Smooth muscle cell (in vitro differentiated cells): ENCODE results near the gene PKP3. TPM values are rescaled to one million over a fixed set of nuclear protein-coding genes. Genes with fewer than 3 reads are reported as not detected.

Experiments
- DNase-seq: peaks from one replicate; lab custom pipeline; 2025; ENCODE audit not compliant: unreplicated experiment; lab: John Stamatoyannopoulos, UW
- H2AFZ ChIP-seq: fragments of 200-600 bp; sonication (generic); 2 replicates; pipeline ENCODE4 v1.6.0; 2016; ENCODE audit warnings: antibody characterized with exemption, low read depth, mild to moderate bottlenecking
- H3F3A ChIP-seq: fragments of 200-600 bp; sonication (generic); 2 replicates; pipeline ENCODE4 v1.6.0; 2017; ENCODE audit warnings: antibody characterized with exemption, low read depth
- H3K27ac ChIP-seq: fragments of 200-600 bp; sonication (generic); 2 replicates; pipeline ENCODE4 v1.5.1; 2016; ENCODE audit warnings: low read depth, mild to moderate bottlenecking
- H3K27me3 ChIP-seq: fragments of 200-600 bp; sonication (generic); 2 replicates; pipeline ENCODE4 v1.6.1; 2016; ENCODE audit warnings: low read depth, mild to moderate bottlenecking
- H3K36me3 ChIP-seq: fragments of 200-600 bp; sonication (generic); 2 replicates; pipeline ENCODE4 v1.5.1; 2016; ENCODE audit warnings: low read depth
- H3K4me1 ChIP-seq: fragments of 200-600 bp; sonication (generic); 2 replicates; pipeline ENCODE4 v1.5.1; 2016; ENCODE audit warnings: low read depth
- H3K4me2 ChIP-seq: fragments of 200-600 bp; sonication (generic); 2 replicates; pipeline ENCODE4 v1.6.0; 2016; ENCODE audit warnings: mild to moderate bottlenecking
- H3K4me3 ChIP-seq: fragments of 200-600 bp; sonication (generic); 2 replicates; pipeline ENCODE4 v1.5.1; 2016; ENCODE audit warnings: mild to moderate bottlenecking
- H3K79me2 ChIP-seq: fragments of 200-600 bp; sonication (generic); 2 replicates; pipeline ENCODE4 v1.6.0; 2016; ENCODE audit warnings: low read depth, mild to moderate bottlenecking
- H3K9ac ChIP-seq: fragments of 200-600 bp; sonication (generic); 2 replicates; pipeline ENCODE4 v1.6.0; 2016; ENCODE audit warnings: low read depth
- H3K9me3 ChIP-seq: fragments of 200-600 bp; sonication (generic); replicated peaks from 2 replicates; pipeline ENCODE4 v1.5.1; 2016; ENCODE audit warnings: low read depth
- H4K20me1 ChIP-seq: fragments of 200-600 bp; sonication (generic); 2 replicates; pipeline ENCODE4 v1.6.0; 2016; ENCODE audit warnings: low read depth
- WGBS: methylation state at CpG from one replicate; pipeline ENCODE4 v1.1.7; 2016; ENCODE audit warnings: low lambda C conversion rate; 5-methylcytosine and 5-hydroxymethylcytosine counted together
- polyA plus RNA-seq: library from polyadenylated mRNA; unstranded; fragments of >200 nt; fragmentation: Nextera tagmentation; extraction: Ambion mirVana; gene quantifications from 2 replicates; pipeline ENCODE4 v1.2.1, GENCODE V29; 2016
- total RNA-seq: library from RNA; depleted of rRNA; stranded (reverse); fragments of >200 nt; gene quantifications from 2 replicates; pipeline ENCODE4 v1.2.3, GENCODE V29; 2014
- TF ChIP-seq, protein P1 (sequence below): fragments of 200-600 bp; sonication (generic); IDR thresholded peaks from 2 replicates; pipeline ENCODE4 v1.5.1; 2017; ENCODE audit warnings: borderline replicate concordance, mild to moderate bottlenecking, antibody characterized with exemption; ENCODE audit not compliant: insufficient read depth, poor library complexity, severe bottlenecking

PKP3 gene
- total and polyA plus RNA-seq, 2 experiments from 2014 or later: 24.6 to 61.2 TPM

DNA sequence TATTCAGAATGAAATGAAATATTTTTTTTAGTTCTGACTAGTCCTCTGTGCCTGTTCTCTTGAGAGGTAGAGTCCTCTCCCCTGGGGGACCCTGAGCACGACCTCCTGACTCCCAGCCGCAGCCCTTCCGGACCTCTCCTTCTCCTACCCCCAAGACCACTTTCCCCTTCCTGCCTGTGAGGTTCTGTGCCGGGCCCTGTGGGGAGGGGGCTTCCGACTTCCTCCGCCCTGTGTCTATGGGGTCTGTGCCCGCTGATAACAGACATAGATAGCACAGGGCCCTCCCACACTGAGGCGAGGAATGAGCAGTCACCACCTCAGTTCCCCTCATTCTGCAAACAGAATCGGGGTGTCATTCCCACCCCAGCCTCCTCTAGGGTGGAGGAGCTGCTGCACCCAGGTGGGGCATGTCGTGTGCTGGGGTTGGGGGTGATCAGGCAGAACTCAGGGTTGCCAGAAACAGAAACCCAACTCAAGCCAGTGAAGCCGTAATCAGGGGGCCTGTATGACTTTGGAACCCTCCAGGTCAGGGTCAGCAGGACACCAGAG lies 11.9 kb upstream of the PKP3 start:
- H3K4me2 ChIP-seq: no peak overlapping the region
- no peaks in the 10 kb centered on the region for H3K4me1 ChIP-seq
- no peaks in the 10 kb centered on the region for H3K36me3 ChIP-seq
- H3K79me2 ChIP-seq: no peaks in the 10 kb centered on the region
- H3K9me3 ChIP-seq: no peaks in the 10 kb centered on the region
- H3K4me3 ChIP-seq: no peak overlapping the region
- DNase-seq: no peak
- no peaks in the 10 kb centered on the region for H3F3A ChIP-seq
- no peaks in the 10 kb centered on the region for H3K27me3 ChIP-seq
- H4K20me1 ChIP-seq: no peaks in the 10 kb centered on the region
- H2AFZ ChIP-seq: no peak overlapping the region
- no peak overlapping the region for H3K27ac ChIP-seq
- TF ChIP-seq, protein P1, sequence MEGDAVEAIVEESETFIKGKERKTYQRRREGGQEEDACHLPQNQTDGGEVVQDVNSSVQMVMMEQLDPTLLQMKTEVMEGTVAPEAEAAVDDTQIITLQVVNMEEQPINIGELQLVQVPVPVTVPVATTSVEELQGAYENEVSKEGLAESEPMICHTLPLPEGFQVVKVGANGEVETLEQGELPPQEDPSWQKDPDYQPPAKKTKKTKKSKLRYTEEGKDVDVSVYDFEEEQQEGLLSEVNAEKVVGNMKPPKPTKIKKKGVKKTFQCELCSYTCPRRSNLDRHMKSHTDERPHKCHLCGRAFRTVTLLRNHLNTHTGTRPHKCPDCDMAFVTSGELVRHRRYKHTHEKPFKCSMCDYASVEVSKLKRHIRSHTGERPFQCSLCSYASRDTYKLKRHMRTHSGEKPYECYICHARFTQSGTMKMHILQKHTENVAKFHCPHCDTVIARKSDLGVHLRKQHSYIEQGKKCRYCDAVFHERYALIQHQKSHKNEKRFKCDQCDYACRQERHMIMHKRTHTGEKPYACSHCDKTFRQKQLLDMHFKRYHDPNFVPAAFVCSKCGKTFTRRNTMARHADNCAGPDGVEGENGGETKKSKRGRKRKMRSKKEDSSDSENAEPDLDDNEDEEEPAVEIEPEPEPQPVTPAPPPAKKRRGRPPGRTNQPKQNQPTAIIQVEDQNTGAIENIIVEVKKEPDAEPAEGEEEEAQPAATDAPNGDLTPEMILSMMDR: no peak
- no peak overlapping the region for H3K9ac ChIP-seq
- WGBS: 95% methylated on average over 11 of the region's 11 CpGs

DNA sequence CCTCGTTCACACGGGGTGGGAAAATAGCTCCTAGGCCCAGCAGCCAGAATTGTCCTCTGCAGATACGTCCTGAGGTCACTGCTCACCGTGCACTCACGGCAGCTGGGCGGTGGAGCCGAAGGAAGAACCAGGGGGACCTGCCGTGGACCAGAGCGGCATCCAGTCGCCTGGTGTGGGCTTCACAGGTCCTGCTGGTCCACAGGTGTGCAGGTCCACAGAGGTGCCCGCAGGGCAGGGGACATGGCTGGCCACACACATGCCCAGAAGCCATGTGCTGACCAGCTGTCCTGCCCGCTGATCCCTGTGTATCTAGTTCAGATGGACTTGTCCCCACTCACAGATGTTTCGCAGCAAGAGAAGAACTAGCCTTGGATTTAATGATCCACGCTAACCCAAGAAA lies 10.6 kb upstream of the PKP3 start:
- WGBS: 95% methylated on average over 14 of the region's 14 CpGs
- Histone ChIP-seq H3K9ac (no peak overlapping the region), H3K4me3 (no peak overlapping the region), H3F3A (no peaks in the 10 kb centered on the region), H3K79me2 (no peaks in the 10 kb centered on the region), H3K4me2 (no peak overlapping the region), H3K36me3 (no peaks in the 10 kb centered on the region), H4K20me1 (no peaks in the 10 kb centered on the region), H3K9me3 (no peaks in the 10 kb centered on the region), H3K27ac (no peak overlapping the region), H2AFZ (no peak overlapping the region), H3K4me1 (no peaks in the 10 kb centered on the region), H3K27me3 (no peaks in the 10 kb centered on the region)
- no peak for DNase-seq
- TF ChIP-seq, protein P1: no peak

DNA sequence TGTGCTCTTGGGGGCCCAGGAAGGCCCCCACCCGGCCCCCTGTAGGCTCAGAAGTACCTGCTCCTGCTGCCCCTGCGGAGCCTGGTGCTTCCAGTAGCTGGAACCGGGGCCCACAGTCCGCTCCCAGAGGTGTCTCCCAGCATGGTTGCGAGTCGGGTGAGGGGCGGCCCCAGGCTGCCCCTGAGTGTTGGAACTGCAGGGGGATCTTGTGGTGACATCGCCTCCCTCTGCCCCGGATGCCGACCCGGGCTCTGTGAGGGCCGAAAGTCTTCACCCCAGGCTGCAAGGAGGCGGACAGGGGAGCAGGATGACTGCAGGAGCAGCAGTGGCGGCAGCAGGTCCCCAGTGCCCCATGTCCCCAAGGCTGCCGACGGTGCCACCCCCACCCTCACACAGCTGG lies 9.5 kb upstream of the PKP3 start:
- Histone ChIP-seq H3K4me3 (no peak overlapping the region), H3K27me3 (no peaks in the 10 kb centered on the region), H3K27ac (no peak overlapping the region), H3K36me3 (no peaks in the 10 kb centered on the region), H3K79me2 (no peaks in the 10 kb centered on the region), H3K4me2 (no peak overlapping the region), H3K9ac (no peak overlapping the region), H3K9me3 (no peaks in the 10 kb centered on the region), H3K4me1 (no peaks in the 10 kb centered on the region), H2AFZ (no peak overlapping the region), H3F3A (no peaks in the 10 kb centered on the region), H4K20me1 (no peaks in the 10 kb centered on the region)
- TF ChIP-seq, protein P1: no peak
- WGBS: 87% methylated on average over 14 of the region's 16 CpGs
- no peak for DNase-seq
